Erythroblast (primary cell): ENCODE data around the gene PTPRD.

Source experiments
- DNase-seq, 2 experiments: peaks; one replicate each; lab custom pipeline; 2025; lab: John Stamatoyannopoulos, UW
- GATA1 ChIP-seq: IDR thresholded peaks from 2 replicates; pipeline ENCODE4 v1.6.1; 2011; ENCODE audit warnings: low read depth, mild to moderate bottlenecking, control low read depth, low read length, moderate library complexity
- POLR2A ChIP-seq: IDR thresholded peaks from 2 replicates; pipeline ENCODE4 v1.6.1; 2011; ENCODE audit warnings: mild to moderate bottlenecking, low read length

PTPRD gene

GRCh38 chr9:8395022-8395421 is 2217.8 kb downstream of the PTPRD start:
- no peak for DNase-seq
- TF ChIP-seq POLR2A (no peak), GATA1 (no peak)

GRCh38 chr9:8394341-8394740 is 2218.5 kb downstream of the PTPRD start:
- DNase-seq: no peak
- TF ChIP-seq GATA1 (no peak), POLR2A (no peak)

GRCh38 chr9:8392866-8393265 is 2219.9 kb downstream of the PTPRD start:
- no peak for TF ChIP-seq POLR2A
- TF ChIP-seq GATA1: no peak
- DNase-seq: no peak

GRCh38 chr9:8391566-8391965 is 2221.2 kb downstream of the PTPRD start:
- no peak for TF ChIP-seq GATA1
- no peak for TF ChIP-seq POLR2A
- DNase-seq: no peak

- TF ChIP-seq GATA1: no peak
- no peak for TF ChIP-seq POLR2A
- DNase-seq: no peak
Measured at GRCh38 chr9:8391132-8391531, 2221.7 kb downstream of the PTPRD start.

- DNase-seq: no peak
- no peak for TF ChIP-seq POLR2A
- TF ChIP-seq GATA1: no peak
Measured at GRCh38 chr9:8390571-8390970, 2222.2 kb downstream of the PTPRD start.

- no peak for TF ChIP-seq GATA1
- TF ChIP-seq POLR2A: no peak
- no peak for DNase-seq
Measured at GRCh38 chr9:8389531-8389930, 2223.3 kb downstream of the PTPRD start.

- DNase-seq: no peak
- no peak for TF ChIP-seq GATA1
- no peak for TF ChIP-seq POLR2A
Measured at GRCh38 chr9:8388132-8388531, 2224.7 kb downstream of the PTPRD start.

GRCh38 chr9:8384091-8384490 is 2228.7 kb downstream of the PTPRD start:
- TF ChIP-seq GATA1 (no peak), POLR2A (no peak)
- no peak for DNase-seq

- no peak for DNase-seq
- TF ChIP-seq POLR2A (no peak), GATA1 (no peak)
Measured at GRCh38 chr9:8382777-8383527, 2229.8 kb downstream of the PTPRD start.

GRCh38 chr9:8382266-8382665 is 2230.5 kb downstream of the PTPRD start:
- DNase-seq: no peak

GRCh38 chr9:8381601-8382000 is 2231.2 kb downstream of the PTPRD start:
- no peak for DNase-seq
- TF ChIP-seq POLR2A (no peak), GATA1 (no peak)

More at GRCh38 chr9:8382266-8382665, 2230.5 kb downstream of the PTPRD start:
- TF ChIP-seq POLR2A: no peak
- no peak for TF ChIP-seq GATA1

GRCh38 chr9:8374471-8374870 is 2238.3 kb downstream of the PTPRD start:
- no peak for DNase-seq

GRCh38 chr9:8371686-8372085 is 2241.1 kb downstream of the PTPRD start:
- DNase-seq: no peak
- no peak for TF ChIP-seq POLR2A
- TF ChIP-seq GATA1: no peak

More at GRCh38 chr9:8374471-8374870, 2238.3 kb downstream of the PTPRD start:
- TF ChIP-seq POLR2A (no peak), GATA1 (no peak)

- DNase-seq: no peak
- TF ChIP-seq GATA1 (no peak), POLR2A (no peak)
Measured at GRCh38 chr9:8366161-8366926, 2246.5 kb downstream of the PTPRD start.
